GM19099 (cell line): ENCODE measurements around the gene VWA7.

Source experiments
- POLR2A ChIP-seq: IDR thresholded peaks from 3 replicates; pipeline ENCODE4 v1.6.1; 2011; ENCODE audit warnings: low read depth; ENCODE audit not compliant: insufficient read length; ENCODE audit errors: extremely low read depth

Gene VWA7

GRCh38 chr6:31765910-31766794 is 11.0 kb downstream of the VWA7 start:
- no peak for TF ChIP-seq POLR2A

- no peak for TF ChIP-seq POLR2A
These were observed 11.6 kb downstream of the VWA7 start for GRCh38 chr6:31765559-31765909.

- no peak for TF ChIP-seq POLR2A
These were observed 12.9 kb downstream of the VWA7 start for GRCh38 chr6:31764198-31764597.

- no peak for TF ChIP-seq POLR2A
These were observed 13.5 kb downstream of the VWA7 start for GRCh38 chr6:31763619-31763940.

- no peak for TF ChIP-seq POLR2A
These were observed 14.1 kb downstream of the VWA7 start for GRCh38 chr6:31762878-31763618.

- TF ChIP-seq POLR2A = no peak
These were observed 14.8 kb downstream of the VWA7 start, which contains the start of gene SAPCD1 for GRCh38 chr6:31762356-31762755. TSS of gene SAPCD1 (plus strand) at chr6:31762656. CDS start at chr6:31763055, 399 bp downstream.

- no peak for TF ChIP-seq POLR2A
These were observed 15.8 kb downstream of the VWA7 start for GRCh38 chr6:31761343-31761742.

GRCh38 chr6:31760790-31761189 is 16.3 kb downstream of the VWA7 start:
- no peak for TF ChIP-seq POLR2A

- TF ChIP-seq POLR2A = no peak
These were observed 18.8 kb downstream of the VWA7 start for GRCh38 chr6:31758281-31758680.

- TF ChIP-seq POLR2A = no peak
These were observed 24.3 kb downstream of the VWA7 start for GRCh38 chr6:31752739-31753319.

- TF ChIP-seq POLR2A = no peak
These were observed 26.6 kb downstream of the VWA7 start for GRCh38 chr6:31750411-31751022.

GRCh38 chr6:31749301-31750036 is 27.7 kb downstream of the VWA7 start:
- no peak for TF ChIP-seq POLR2A

- no peak for TF ChIP-seq POLR2A
These were observed 32.7 kb downstream of the VWA7 start for GRCh38 chr6:31744422-31744821.

GRCh38 chr6:31742894-31743293 is 34.2 kb downstream of the VWA7 start:
- no peak for TF ChIP-seq POLR2A

GRCh38 chr6:31741815-31742214 is 35.3 kb downstream of the VWA7 start:
- no peak for TF ChIP-seq POLR2A
